ENCODE data around the gene SZT2. TPM values are rescaled to one million over a fixed set of nuclear protein-coding genes. Genes with fewer than 3 reads are reported as not detected.

Gene SZT2
- total RNA-seq (2021) (27.9 and 34.6 TPM in 2 replicates), Bru-seq, nascent RNA (percentile 56 among the genes with signal in this experiment), BruChase-seq, experiment 1, labeled RNA remaining after a 2-hour chase (percentile 54 among the genes with signal in this experiment), BruChase-seq, experiment 2, labeled RNA remaining after a 6-hour chase (percentile 64 among the genes with signal in this experiment)
- long read RNA-seq, partial matches to known transcripts: 5 of 10 reads
- long read RNA-seq, other reads (novel, unspliced or antisense): 5 of 10 reads

DNA sequence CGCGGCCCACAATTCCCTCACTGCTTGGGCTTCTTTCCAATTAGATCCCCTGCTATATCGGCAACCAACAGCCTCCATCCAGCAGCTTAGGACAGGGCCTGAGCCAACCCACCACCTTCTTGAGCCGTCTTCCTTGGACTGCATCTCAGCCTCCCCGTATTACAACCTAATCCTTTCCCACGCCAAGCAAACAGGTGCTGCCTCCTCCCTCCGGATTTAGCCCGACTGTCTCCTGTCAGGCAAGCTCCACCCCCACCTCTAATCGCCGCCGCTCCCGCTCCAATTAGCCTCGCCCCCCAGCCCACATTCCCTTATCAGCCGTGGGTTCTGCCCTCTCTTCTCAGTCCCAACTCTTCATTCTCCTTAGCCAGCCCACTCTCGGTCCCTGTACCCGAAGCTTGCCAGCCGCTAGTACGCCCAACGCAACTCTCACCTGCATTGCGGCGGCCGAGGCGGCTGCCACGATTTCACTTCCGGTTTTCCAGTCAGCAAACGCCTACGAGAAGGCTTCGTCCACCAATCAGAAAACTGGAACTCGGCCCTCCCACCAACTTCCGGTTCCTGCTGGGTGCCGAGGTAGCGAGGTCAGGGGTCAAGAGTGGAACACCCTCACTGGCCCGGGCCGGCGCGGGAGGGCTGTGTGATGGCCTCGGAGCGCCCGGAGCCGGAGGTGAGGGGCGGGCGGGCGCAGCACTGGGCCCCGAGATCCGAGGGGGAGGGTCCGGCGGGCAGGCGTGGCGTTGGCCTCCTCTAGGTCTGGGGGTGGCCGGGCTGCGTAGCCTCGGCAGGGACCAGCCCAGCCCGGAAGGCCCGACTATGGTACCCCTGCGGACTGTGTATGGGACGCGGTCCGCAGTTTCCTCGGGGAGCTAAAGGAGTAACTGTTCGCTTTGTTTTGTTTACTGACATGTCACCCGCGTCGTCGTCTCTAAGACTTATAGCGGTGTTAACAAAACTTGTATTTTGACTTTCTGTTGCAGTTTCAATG, at the start of gene SZT2, which contains the start of gene MED8:
TSS of gene SZT2 (plus strand) at position 574 of the 988 bp plus-strand sequence. CDS start at position 644, 70 bp downstream.
TSS of gene MED8 (minus strand) at position 475 of the 988 bp plus-strand sequence. CDS start at position 439, 36 bp downstream.
- BruUV-seq (replicated peaks): TSS peak; percentile 73
- H3K4me1 ChIP-seq (ENCODE audit: insufficient read depth, low read length, poor library complexity, severe bottlenecking): peaks cover 5% of the 10 kb centered on the region
- H3K4me3 ChIP-seq (ENCODE audit: low read depth, low read length, poor library complexity, severe bottlenecking): peak within 1 kb of the TSS; percentile 80
- H3K9me3 ChIP-seq (ENCODE audit: low read depth, low read length, poor library complexity, severe bottlenecking): no peaks in the 10 kb centered on the region
- peak; percentile 86 for DNase-seq (ENCODE audit: low spot score)
- TF ChIP-seq, protein P1, sequence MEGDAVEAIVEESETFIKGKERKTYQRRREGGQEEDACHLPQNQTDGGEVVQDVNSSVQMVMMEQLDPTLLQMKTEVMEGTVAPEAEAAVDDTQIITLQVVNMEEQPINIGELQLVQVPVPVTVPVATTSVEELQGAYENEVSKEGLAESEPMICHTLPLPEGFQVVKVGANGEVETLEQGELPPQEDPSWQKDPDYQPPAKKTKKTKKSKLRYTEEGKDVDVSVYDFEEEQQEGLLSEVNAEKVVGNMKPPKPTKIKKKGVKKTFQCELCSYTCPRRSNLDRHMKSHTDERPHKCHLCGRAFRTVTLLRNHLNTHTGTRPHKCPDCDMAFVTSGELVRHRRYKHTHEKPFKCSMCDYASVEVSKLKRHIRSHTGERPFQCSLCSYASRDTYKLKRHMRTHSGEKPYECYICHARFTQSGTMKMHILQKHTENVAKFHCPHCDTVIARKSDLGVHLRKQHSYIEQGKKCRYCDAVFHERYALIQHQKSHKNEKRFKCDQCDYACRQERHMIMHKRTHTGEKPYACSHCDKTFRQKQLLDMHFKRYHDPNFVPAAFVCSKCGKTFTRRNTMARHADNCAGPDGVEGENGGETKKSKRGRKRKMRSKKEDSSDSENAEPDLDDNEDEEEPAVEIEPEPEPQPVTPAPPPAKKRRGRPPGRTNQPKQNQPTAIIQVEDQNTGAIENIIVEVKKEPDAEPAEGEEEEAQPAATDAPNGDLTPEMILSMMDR (conservative IDR thresholded peaks at IDR 0.05; ENCODE audit: low read depth, low read length): no peak
- no peak for TF ChIP-seq EZH2 (IDR thresholded peaks at IDR 0.05; ENCODE audit: borderline replicate concordance, low read depth, low read length, poor library complexity, severe bottlenecking)
- peak within 1 kb of the TSS; percentile 83 for H3K27ac ChIP-seq (ENCODE audit: low read depth, low read length, poor library complexity, severe bottlenecking)
- ChIA-PET POLR2A (ENCODE audit: low non-redundant PET) (no interaction called here), CTCF (no interaction called here)
- H3K36me3 ChIP-seq (ENCODE audit: insufficient read depth, low read length, poor library complexity, severe bottlenecking): peaks cover 32% of the 10 kb centered on the region
- intact Hi-C loops (cut with micrococcal nuclease; ENCODE audit: unreplicated experiment): loop anchor here (1.0 kb wide), 1 partner anchor 9 kb away; no protein-coding TSS in a partner anchor
- H3K27me3 ChIP-seq (replicated peaks; ENCODE audit: insufficient read depth, low read depth, low read length, poor library complexity): no peaks in the 10 kb centered on the region

DNA sequence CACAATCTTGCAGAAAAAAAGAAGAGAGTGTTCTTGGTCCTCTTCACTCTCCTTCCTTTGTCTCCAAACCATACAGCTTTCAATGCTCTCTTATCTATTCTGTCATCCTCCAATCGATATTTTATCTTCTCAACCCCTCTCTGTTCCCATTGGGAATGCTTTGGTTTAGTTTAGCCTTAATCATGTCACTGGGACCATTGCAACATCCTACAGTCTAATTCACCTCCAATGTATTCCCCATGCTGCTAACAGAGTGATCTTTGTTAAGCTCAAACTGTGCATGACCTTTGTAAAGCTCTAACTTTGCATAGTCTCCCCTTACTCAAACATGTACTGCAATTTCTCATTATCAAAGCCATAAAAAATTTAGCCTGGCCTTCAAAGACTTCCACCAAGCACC, 49.1 kb upstream of the SZT2 start:
- intact Hi-C loops (cut with micrococcal nuclease; ENCODE audit: unreplicated experiment): no loop called here
- ChIA-PET CTCF (no interaction called here), POLR2A (ENCODE audit: low non-redundant PET) (no interaction called here)
- DNase-seq (ENCODE audit: low spot score): no peak
- H3K4me1 ChIP-seq (ENCODE audit: insufficient read depth, low read length, poor library complexity, severe bottlenecking): no peaks in the 10 kb centered on the region
- TF ChIP-seq EZH2 (IDR thresholded peaks at IDR 0.05; ENCODE audit: borderline replicate concordance, low read depth, low read length, poor library complexity, severe bottlenecking): no peak
- TF ChIP-seq, protein P1 (conservative IDR thresholded peaks at IDR 0.05; ENCODE audit: low read depth, low read length): no peak
- no TSS peak for BruUV-seq (replicated peaks)
- no peaks in the 10 kb centered on the region for H3K36me3 ChIP-seq (ENCODE audit: insufficient read depth, low read length, poor library complexity, severe bottlenecking)
- H3K27me3 ChIP-seq (replicated peaks; ENCODE audit: insufficient read depth, low read depth, low read length, poor library complexity): no peaks in the 10 kb centered on the region
- no peak overlapping the region for H3K4me3 ChIP-seq (ENCODE audit: low read depth, low read length, poor library complexity, severe bottlenecking)
- no peak overlapping the region for H3K27ac ChIP-seq (ENCODE audit: low read depth, low read length, poor library complexity, severe bottlenecking)
- H3K9me3 ChIP-seq (ENCODE audit: low read depth, low read length, poor library complexity, severe bottlenecking): no peaks in the 10 kb centered on the region

DNA sequence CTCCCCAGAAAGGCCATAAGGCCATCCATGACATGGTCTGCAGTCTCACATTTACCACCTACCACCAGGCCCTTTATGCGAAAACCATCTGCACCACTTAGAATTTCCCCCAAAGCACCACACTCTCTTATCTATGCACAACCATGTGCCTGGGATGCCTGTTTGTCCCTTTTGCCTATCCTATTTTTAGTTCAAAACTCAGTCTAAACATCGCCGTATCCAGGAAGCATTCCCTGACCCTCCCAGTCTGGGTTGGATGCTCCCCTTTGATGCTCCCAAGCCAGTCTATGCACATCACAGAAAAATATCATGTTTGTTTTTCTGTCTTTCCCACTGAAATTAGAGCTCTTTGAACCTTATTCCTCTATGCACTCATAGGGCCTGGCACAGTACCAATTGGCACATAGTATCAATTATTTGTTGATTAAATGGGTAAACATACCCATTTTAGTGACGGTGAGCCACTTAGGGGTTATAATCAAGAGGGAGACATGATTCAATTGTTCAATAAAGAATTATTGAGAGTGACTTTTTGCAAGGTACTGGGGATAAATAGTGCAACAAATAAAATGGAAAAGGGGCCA, 45.3 kb upstream of the SZT2 start:
- CTCF ChIA-PET: no interaction called here
- Histone ChIP-seq H3K4me3 (ENCODE audit: low read depth, low read length, poor library complexity, severe bottlenecking) (no peak overlapping the region), H3K4me1 (ENCODE audit: insufficient read depth, low read length, poor library complexity, severe bottlenecking) (peaks cover under 1% of the 10 kb centered on the region), H3K27ac (ENCODE audit: low read depth, low read length, poor library complexity, severe bottlenecking) (no peak overlapping the region), H3K9me3 (ENCODE audit: low read depth, low read length, poor library complexity, severe bottlenecking) (no peaks in the 10 kb centered on the region), H3K27me3 (replicated peaks; ENCODE audit: insufficient read depth, low read depth, low read length, poor library complexity) (no peaks in the 10 kb centered on the region), H3K36me3 (ENCODE audit: insufficient read depth, low read length, poor library complexity, severe bottlenecking) (no peaks in the 10 kb centered on the region)
- BruUV-seq (replicated peaks): no TSS peak
- no peak for DNase-seq (ENCODE audit: low spot score)
- no peak for TF ChIP-seq EZH2 (IDR thresholded peaks at IDR 0.05; ENCODE audit: borderline replicate concordance, low read depth, low read length, poor library complexity, severe bottlenecking)
- TF ChIP-seq, protein P1 (conservative IDR thresholded peaks at IDR 0.05; ENCODE audit: low read depth, low read length): no peak
- POLR2A ChIA-PET (ENCODE audit: low non-redundant PET): no interaction called here
- intact Hi-C loops (cut with micrococcal nuclease; ENCODE audit: unreplicated experiment): no loop called here
